ENCODE data around the gene ST8SIA1.
"Not testable (repeated sequence)": the region's sequence is repeated elsewhere in the genome, so short reads cannot be mapped to it uniquely, and the experiment has no call there.

The ST8SIA1 gene

GRCh38 chr12:22334410-22335100, at the start of gene ST8SIA1:
ST8SIA1 (minus strand) TSS chr12:22334707; CDS start chr12:22334232, 475 bp downstream.
- DNase-seq (ENCODE audit: low spot score): peak; percentile 73

DNA sequence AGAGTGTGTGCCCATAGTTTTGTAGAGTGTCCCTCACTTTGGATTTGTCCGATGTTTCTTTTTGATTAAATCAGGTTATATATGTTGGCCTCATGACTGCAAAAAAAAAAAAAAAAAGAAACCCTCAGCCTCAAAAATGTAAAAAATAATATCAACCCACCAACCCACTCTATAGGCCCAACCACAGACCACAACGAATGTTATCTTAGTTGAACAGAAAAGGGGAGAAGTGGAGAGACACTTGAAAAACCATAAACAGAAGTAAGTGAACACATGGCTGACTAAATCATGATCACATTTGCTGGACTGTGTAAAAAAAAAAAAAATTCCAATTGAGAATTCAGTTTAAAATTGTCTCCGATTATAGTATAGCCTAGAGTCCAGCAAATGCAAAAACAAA, 45.5 kb upstream of the ST8SIA1 start:
- DNase-seq (ENCODE audit: low spot score): no peak

- DNase-seq (ENCODE audit: low spot score): no peak
Observed at GRCh38 chr12:22377731-22378496, 43.4 kb upstream of the ST8SIA1 start.

DNA sequence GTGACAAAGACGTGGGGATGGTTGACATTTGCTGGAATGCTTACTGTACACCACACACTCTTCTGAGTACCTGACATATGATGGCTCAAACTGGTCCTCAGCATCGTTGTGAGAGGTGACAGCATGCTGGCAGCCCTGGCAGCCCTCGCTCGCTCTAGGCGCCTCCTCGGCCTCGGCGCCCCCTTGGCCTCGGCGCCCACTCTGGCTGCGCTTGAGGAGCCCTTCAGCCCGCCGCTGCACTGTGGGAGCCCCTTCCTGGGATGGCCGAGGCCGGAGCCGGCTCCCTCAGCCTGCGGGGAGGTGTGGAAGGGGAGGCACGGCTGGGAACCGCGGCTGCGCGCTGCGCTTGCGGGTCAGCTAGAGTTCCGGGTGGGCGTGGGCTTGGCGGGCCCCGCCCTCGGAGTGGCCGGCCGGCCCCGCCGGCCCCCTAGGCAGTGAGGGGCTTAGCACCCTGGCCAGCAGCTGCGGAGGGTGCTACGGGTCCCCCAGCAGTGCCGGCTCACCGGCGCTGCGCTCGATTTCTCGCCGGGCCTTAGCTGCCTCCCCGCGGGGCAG, 42.2 kb upstream of the ST8SIA1 start:
- DNase-seq (ENCODE audit: low spot score): not testable (repeated sequence)

GRCh38 chr12:22374508-22374907, 40.0 kb upstream of the ST8SIA1 start:
- no peak for DNase-seq (ENCODE audit: low spot score)

- DNase-seq (ENCODE audit: low spot score): no peak
Observed at GRCh38 chr12:22372277-22372837, 37.9 kb upstream of the ST8SIA1 start.

GRCh38 chr12:22366181-22366580, 31.7 kb upstream of the ST8SIA1 start:
- DNase-seq (ENCODE audit: low spot score): no peak

GRCh38 chr12:22361785-22362184, 27.3 kb upstream of the ST8SIA1 start:
- no peak for DNase-seq (ENCODE audit: low spot score)

GRCh38 chr12:22360774-22361173, 26.3 kb upstream of the ST8SIA1 start:
- no peak for DNase-seq (ENCODE audit: low spot score)

GRCh38 chr12:22357531-22357930, 23.0 kb upstream of the ST8SIA1 start:
- DNase-seq (ENCODE audit: low spot score): no peak

DNA sequence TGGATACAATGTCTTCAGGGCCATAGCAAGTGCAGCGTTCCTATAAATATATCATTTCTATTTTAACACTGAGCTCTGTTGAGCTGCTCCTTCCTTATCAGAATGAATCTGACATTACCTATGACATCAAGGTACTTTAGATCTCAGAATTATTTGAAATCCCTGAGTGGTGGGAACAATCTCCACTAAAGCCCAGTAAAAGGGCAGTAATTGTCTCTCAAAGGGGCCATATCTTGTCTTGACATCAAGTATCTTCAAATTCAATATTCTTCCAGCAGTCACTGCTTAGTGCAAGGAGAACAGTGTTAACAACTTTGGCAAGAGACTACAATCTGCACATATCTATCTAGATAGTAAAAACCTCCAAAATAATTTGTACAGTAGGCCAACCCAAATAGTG, 21.7 kb upstream of the ST8SIA1 start:
- no peak for DNase-seq (ENCODE audit: low spot score)

DNA sequence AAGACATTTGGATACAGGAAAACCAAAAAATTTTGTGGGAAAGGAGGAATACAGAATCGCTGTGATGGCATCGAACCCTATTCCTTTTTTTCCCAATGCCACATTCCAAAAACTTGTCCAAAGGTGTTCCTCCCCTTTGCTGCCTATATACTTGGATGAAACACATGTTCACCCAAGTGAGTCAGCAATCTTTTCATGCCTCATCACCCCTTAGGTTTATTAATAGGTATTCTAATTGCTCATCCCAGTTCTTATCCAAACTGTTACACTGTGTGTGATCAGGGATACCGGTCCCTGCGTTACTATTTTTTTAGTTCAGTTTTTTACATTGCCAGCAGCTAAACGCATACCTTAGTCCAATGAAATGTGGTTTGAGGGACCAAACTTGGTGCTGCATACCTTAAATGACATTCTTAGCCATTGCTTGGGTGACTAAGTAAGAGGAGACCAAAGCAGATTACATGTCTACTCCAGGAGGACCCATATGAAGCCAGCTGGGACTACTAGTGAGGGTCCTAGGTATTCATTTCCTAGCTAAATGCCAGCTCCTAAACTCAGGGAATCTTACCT, 20.6 kb upstream of the ST8SIA1 start:
- DNase-seq (ENCODE audit: low spot score): no peak

- no peak for DNase-seq (ENCODE audit: low spot score)
Observed at GRCh38 chr12:22353615-22354325, 19.3 kb upstream of the ST8SIA1 start.

GRCh38 chr12:22350886-22351285, 16.4 kb upstream of the ST8SIA1 start:
- no peak for DNase-seq (ENCODE audit: low spot score)

GRCh38 chr12:22348208-22348607, 13.7 kb upstream of the ST8SIA1 start:
- no peak for DNase-seq (ENCODE audit: low spot score)

GRCh38 chr12:22340143-22340542, 5.6 kb upstream of the ST8SIA1 start:
- no peak for DNase-seq (ENCODE audit: low spot score)

- DNase-seq (ENCODE audit: low spot score): no peak
Observed at GRCh38 chr12:22339691-22340090, 5.2 kb upstream of the ST8SIA1 start.

DNA sequence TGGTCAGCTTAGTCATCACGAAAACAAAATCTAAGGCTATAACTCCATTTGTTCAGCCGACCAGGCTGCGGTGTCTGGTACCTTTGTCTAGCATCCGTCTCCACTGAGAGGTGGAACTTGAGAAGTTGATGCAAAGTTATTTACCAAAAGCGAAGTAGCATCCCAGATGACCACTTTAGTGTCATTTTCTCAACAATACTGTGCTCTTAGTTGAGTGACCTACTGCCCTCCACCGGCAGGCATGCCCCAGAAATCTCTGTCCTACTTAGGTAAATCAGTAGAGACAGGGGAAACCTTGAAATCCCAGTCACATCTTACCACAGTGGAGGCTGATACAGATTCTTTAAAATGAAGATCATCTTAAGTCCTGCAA, 1.3 kb upstream of the ST8SIA1 start:
- DNase-seq (ENCODE audit: low spot score): no peak

DNA sequence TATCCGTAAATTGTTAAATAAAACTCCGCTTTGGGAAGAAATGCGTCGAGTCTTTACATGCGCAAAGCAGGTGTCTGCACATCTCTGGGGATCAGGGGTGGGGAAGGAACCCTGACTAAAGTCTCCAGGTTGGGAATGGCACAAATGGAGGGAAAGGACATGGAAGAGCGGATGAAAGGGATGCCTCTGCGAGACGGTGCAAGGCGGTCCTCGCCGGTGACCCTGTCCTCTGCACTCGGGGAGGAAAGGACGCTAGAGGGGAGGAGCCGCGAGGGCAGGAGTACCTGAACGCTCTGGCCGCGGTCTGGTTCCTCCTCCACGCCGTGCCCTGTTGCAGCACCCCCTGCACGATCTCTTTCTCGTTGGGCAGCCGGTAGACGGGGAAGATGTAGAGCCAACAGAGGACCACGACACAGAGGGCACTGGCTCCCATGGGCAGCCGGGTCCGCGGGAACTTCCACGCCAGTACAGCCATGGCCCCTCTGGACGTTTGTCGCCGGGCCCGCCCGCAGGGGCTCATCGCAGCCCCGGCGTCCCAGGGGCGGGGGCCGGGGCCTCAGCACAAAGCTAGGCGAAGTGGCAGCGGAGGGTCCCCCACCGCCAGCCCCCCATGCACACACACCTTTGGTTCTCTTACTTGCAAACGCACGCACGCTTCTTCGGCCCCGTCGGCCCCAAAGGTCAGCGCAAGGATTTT, 646 bp downstream of the ST8SIA1 start:
- peak; percentile 21 for DNase-seq (ENCODE audit: low spot score)

- DNase-seq (ENCODE audit: low spot score): no peak
Observed at GRCh38 chr12:22333186-22333712, 1.3 kb downstream of the ST8SIA1 start.

- no peak for DNase-seq (ENCODE audit: low spot score)
Observed at GRCh38 chr12:22332202-22332601, 2.3 kb downstream of the ST8SIA1 start.
